A172 (cell line): Measurements from ENCODE around the gene CD200R1L. TPM values are rescaled to one million over a fixed set of nuclear protein-coding genes. Genes with fewer than 3 reads are reported as not detected.
A peak's percentile ranks its signal among the peaks of the same experiment; 100 is the strongest.
"Not testable (repeated sequence)": the region's sequence is repeated elsewhere in the genome, so short reads cannot be mapped to it uniquely, and the experiment has no call there.

Experiments
- DNase-seq: peaks from one replicate; pipeline ENCODE4 v3.0.0-alpha.2; 2015; ENCODE audit warnings: low spot score
- total RNA-seq: library from RNA; depleted of rRNA; stranded (reverse); fragments of >200 nt; shearing (Covaris generic); gene quantifications from 2 replicates; pipeline ENCODE4 v1.2.3, GENCODE V29; 2014; rRNA removed

CD200R1L gene, protein sequence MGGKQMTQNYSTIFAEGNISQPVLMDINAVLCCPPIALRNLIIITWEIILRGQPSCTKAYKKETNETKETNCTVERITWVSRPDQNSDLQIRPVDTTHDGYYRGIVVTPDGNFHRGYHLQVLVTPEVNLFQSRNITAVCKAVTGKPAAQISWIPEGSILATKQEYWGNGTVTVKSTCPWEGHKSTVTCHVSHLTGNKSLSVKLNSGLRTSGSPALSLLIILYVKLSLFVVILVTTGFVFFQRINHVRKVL
- total RNA-seq: 0.38 TPM in 1 of 2 replicates, not detected in the other

DNA sequence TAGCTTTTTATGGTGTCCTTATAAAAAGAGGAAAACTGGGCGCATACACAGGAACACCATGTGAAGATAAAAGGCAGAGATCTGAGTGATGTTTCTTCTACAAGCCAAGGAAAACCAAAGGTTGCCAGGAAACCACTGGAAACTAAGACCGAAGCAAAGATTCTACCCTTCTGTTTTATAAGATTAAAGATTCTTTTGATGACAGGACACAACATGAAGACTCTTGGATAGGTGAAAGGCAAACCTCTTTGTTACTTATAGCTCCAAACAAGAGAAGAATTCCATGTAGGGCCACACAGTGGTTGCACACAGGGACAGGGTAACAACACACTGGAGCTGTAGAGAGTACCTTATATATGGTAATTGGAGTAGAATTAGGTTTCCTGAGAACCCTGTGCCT is at the start of gene CD200R1L:
Gene CD200R1L (minus strand): TSS at position 101 of the 400 bp plus-strand sequence. CDS start 17,497 bp downstream, outside the sequence.
- DNase-seq: no peak

DNA sequence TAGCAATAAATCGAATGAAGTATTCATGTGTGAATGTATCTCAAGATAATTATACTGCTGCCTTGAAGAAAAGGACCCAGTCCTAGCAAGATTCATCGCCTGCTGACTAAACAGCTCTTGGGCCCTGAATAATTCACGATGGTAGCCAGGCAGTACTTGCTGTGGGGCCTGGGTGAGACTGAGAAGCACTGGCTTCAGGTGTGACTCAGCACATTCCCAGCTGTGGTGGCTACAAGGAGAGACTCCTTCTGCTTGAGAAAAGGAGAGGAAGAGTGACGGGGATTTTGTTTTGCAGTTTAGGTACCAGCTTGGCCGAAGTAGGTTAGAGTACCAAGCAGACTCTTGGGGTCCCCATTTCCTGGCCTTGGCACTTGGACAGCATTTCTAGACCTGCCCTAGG is 47.6 kb upstream of the CD200R1L start:
- peak; percentile 71 for DNase-seq

DNA sequence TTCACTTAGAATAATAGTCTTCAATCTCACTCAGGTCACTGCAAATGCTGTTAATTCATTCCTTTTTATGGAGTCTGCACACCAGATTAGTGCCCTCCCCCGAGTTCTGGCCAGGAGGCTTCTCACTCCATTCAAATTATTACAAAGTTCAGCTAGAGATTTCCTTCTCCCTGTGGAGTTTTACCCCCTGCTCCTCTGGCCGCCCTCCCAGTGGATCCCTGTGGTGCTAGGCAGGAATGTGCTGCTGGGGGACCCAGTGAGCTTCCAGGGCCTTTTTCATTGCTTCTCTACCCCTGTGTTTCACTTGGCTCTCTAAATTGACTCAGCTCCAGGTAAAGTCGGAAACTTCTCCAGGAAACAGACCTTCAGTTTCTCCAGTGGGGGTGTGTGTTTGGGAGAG is 42.7 kb upstream of the CD200R1L start:
- peak; percentile 11 for DNase-seq

DNA sequence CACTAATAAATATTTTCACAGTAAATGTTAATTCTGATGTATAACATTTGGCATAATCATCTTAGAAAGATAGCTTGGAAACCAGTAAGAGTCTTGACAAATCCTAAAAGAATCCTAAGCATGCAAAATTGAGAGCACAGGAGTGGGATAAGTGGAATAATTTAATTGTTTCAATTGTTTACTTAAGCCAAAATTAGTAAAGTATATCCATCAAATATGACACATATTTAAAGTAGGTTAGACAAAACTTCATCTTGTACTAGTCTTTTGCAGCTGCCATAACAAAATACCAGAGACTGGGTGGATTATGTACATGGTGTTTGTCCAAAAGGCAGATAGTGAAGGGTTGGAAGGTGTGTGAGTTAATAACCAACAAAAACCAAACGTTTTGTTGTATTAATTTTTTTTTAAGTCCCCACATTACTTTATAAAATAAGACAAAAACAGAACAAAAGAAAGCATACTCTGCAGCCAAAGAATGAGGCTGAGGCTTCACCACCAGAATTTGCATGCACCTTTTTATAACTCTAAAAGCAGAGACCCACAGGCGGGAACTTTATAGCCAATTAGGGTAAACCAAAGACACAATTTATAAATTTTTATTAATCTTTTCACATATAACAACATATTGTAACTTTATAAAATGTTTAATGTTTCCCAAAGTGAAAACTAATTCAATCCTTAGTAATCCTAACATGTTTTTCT is 41.9 kb upstream of the CD200R1L start:
- peak; percentile 63 for DNase-seq

- no peak for DNase-seq
Observed at GRCh38 chr3:112884678-112885290, 38.1 kb upstream of the CD200R1L start.

DNA sequence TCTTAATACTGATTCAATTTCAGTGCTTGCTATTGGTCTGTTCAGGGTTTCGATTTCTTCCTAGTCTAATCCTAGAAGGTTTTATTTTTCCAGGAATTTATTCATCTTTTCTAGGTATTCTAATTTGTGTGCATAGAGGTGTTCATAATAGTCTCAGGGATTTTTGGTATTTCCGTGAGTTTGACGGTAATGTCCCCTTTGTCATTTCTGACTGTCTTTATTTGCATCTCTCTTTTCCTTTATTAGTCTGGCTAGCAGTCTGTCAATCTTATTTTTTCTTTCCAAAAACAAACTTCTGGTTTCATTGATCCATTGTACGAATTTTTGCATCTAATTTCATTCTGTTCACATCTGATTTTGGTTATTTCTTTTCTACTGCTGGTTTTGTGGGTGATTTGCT is 35.2 kb upstream of the CD200R1L start:
- no peak for DNase-seq

DNA sequence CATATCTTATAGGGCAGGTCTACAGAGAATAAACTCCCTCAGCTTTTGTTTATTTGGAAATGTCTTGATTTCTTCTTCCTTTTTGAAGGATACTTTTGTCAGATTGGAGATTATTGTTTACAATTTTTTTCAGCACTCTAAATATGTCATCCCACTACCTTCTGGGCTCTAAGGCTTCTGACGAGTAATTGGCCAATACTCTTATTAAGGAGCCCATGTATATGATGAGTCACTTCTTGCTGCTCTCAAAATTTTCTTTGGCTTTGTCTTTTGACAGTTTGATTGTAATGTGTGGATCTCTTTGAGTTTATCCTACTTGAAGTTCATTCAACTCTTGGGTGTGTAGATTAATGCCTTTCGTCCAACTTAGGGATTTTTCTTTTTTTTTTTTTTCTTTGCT is 28.9 kb upstream of the CD200R1L start:
- no peak for DNase-seq

GRCh38 chr3:112874725-112875124 is 28.1 kb upstream of the CD200R1L start:
- DNase-seq: no peak

GRCh38 chr3:112873632-112874031 is 27.0 kb upstream of the CD200R1L start:
- DNase-seq: no peak

DNA sequence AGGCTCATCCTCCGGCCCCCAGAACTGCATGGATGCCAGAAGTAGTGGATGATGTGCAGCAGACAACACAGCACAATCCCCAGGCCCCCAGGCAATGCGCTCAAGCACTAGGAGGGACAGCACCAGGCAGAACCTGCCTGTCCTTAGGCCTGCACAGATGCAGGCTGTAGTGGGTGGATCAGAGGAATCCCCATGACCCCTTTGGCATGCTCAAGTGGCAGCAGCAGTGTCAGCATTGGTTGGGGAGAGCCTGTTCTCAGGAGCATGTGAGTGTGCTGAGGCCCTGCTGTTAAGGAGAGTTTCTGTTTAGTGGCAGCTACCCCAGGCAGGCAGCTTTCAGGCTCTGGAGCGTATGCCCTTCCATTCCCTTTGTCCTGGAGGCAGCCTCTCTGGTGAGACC is 25.1 kb upstream of the CD200R1L start:
- DNase-seq: no peak

DNA sequence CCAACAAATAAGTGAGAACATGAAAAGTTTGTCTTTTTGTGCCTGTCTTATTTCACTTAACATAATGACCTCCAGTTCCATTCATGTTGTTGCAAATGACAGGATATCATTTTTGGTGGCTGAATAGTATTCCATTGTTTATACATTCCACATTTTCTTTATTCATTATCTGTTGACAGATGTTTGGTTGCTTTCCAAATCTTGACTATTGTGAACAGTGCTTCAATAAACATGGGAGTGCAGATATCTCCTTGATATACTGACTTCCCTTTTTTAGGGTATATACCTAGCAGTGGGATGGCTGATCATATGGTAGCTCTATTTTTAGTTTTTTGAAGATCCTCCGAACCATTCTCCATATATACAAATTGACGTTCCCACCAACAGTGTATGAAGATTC is 19.1 kb upstream of the CD200R1L start:
- no peak for DNase-seq

GRCh38 chr3:112860898-112861297 is 14.2 kb upstream of the CD200R1L start:
- no peak for DNase-seq

GRCh38 chr3:112858410-112859069 is 11.9 kb upstream of the CD200R1L start:
- no peak for DNase-seq

DNA sequence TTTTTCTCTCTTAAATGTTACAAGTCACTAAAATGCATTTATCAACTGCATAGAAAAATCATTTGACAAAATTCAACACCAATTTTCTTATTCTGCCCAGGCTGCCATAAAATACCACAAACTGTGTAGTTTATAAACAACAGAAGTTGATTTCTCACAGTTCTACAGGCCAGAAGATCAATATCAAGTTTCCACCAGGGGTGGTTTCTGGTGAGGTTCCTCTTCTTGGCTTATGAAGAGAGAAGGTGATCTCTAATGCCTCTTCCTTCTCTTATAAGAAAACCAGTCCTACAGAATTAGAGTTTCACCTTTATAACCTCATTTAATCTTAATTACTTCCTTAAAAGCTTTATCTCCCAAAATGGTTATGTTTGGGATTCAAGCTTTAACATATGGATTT is 10.9 kb upstream of the CD200R1L start:
- DNase-seq: no peak

- DNase-seq: no peak
Observed at GRCh38 chr3:112856537-112856936, 9.9 kb upstream of the CD200R1L start.

- DNase-seq: no peak
Observed at GRCh38 chr3:112855883-112856282, 9.2 kb upstream of the CD200R1L start.

DNA sequence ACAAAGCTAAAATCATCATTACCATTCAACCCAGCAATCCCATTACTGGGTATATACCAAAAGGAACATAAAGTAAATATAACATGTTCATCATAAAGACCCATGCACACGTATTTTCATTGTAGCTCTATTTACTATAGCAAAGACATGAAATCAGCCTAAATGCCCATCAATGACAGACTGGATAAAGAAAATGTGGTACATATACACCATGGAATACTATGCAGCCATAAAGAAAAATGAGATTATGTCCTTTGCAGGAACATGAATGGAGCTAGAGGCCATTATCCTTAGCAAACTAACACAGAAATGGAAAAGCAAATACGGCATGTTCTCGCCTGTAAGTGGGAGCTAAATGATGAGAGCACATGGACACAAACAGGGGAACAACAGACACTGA is 8.4 kb upstream of the CD200R1L start:
- DNase-seq: not testable (repeated sequence)

GRCh38 chr3:112848196-112848595 is 1.5 kb upstream of the CD200R1L start:
- no peak for DNase-seq

GRCh38 chr3:112847692-112848091 is 1.0 kb upstream of the CD200R1L start:
- DNase-seq: no peak

GRCh38 chr3:112845772-112846171 is 892 bp downstream of the CD200R1L start:
- no peak for DNase-seq

- no peak for DNase-seq
Observed at GRCh38 chr3:112829046-112829445, 17.6 kb downstream of the CD200R1L start.
